GM19238 (cell line): Measurements from ENCODE around the gene PIP4K2C.
"Not testable (repeated sequence)": the region's sequence is repeated elsewhere in the genome, so short reads cannot be mapped to it uniquely, and the experiment has no call there.

Experiments
- DNase-seq: peaks from one replicate; pipeline ENCODE4 v3.0.0; 2011; ENCODE audit warnings: low spot score; ENCODE audit not compliant: insufficient read length

PIP4K2C gene

GRCh38 chr12:57636731-57637130, 45.7 kb downstream of the PIP4K2C start:
- DNase-seq: not testable (repeated sequence)

- no peak for DNase-seq
Measured at GRCh38 chr12:57637364-57637763, 46.4 kb downstream of the PIP4K2C start.

- no peak for DNase-seq
Measured at GRCh38 chr12:57638096-57638495, 47.1 kb downstream of the PIP4K2C start.

- no peak for DNase-seq
Measured at GRCh38 chr12:57640175-57641042, 49.4 kb downstream of the PIP4K2C start.

GRCh38 chr12:57641699-57642442, 50.9 kb downstream of the PIP4K2C start:
- no peak for DNase-seq

- DNase-seq: not testable (repeated sequence)
Measured at GRCh38 chr12:57645990-57646658, 55.1 kb downstream of the PIP4K2C start.

- not testable (repeated sequence) for DNase-seq
Measured at GRCh38 chr12:57646659-57647049, 55.7 kb downstream of the PIP4K2C start.
